Progenitor cell of endocrine pancreas (in vitro differentiated cells): ENCODE results near the gene SERINC5. TPM values are rescaled to one million over a fixed set of nuclear protein-coding genes. Genes with fewer than 3 reads are reported as not detected.

Experiments used
- DNase-seq: peaks from one replicate; pipeline ENCODE4 v3.0.0; 2021; ENCODE audit warnings: low spot score; ENCODE audit not compliant: unreplicated experiment
- H3K27ac Mint-ChIP-seq: 2 replicates; pipeline ENCODE4 v1.8.0; 2021; ENCODE audit warnings: mild to moderate bottlenecking, moderate library complexity, mixed read lengths
- H3K27me3 Mint-ChIP-seq: 2 replicates; pipeline ENCODE4 v1.8.0; 2021; ENCODE audit warnings: mixed read lengths
- H3K36me3 Mint-ChIP-seq: 2 replicates; pipeline ENCODE4 v1.8.0; 2022; ENCODE audit warnings: mixed read lengths; ENCODE audit not compliant: insufficient read depth
- H3K4me1 Mint-ChIP-seq: 2 replicates; pipeline ENCODE4 v1.8.0; 2021; ENCODE audit warnings: low read depth, mixed read lengths
- H3K4me3 Mint-ChIP-seq: 2 replicates; pipeline ENCODE4 v1.8.0; 2021; ENCODE audit warnings: low read depth, mild to moderate bottlenecking, moderate library complexity, mixed read lengths
- H3K9me3 Mint-ChIP-seq: 2 replicates; pipeline ENCODE4 v1.8.0; 2021; ENCODE audit warnings: low read depth, mixed read lengths
- total RNA-seq: library from RNA; stranded (reverse); gene quantifications from 2 replicates; pipeline ENCODE4 v1.2.1, GENCODE V29; 2021
- TF ChIP-seq, protein P1 (sequence below): fragments of 200-600 bp; sonication (generic); IDR thresholded peaks from one replicate; pipeline ENCODE4 v1.5.0; 2021; ENCODE audit warnings: antibody characterized with exemption, mild to moderate bottlenecking; ENCODE audit not compliant: unreplicated experiment

SERINC5 gene
- total RNA-seq, 1 donor from 2014 or later = 198 TPM

DNA sequence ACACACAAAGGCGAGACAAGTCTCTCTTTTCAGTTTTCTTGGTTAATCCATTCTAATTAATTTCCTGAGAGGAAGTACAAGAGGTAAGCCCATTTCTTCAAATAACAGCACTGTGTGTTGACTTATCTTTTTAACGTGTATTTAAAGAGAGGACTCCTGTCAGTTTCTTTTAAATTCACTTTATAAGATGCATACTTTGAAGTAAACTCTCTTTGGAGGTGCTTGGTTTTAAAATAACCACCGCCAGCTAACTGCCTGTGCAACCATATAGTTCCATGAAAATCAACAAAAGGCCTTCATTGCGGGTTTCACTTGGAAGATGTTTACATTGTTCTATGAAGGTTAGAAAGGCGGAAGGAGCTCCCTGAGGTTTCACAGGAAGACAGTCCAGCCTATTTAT, 13.1 kb upstream of the SERINC5 start:
- no peak overlapping the region for H3K4me3 Mint-ChIP-seq
- H3K27me3 Mint-ChIP-seq = no peaks in the 10 kb centered on the region
- H3K27ac Mint-ChIP-seq = peak overlapping the region; percentile 86
- H3K9me3 Mint-ChIP-seq = no peaks in the 10 kb centered on the region
- TF ChIP-seq, protein P1, sequence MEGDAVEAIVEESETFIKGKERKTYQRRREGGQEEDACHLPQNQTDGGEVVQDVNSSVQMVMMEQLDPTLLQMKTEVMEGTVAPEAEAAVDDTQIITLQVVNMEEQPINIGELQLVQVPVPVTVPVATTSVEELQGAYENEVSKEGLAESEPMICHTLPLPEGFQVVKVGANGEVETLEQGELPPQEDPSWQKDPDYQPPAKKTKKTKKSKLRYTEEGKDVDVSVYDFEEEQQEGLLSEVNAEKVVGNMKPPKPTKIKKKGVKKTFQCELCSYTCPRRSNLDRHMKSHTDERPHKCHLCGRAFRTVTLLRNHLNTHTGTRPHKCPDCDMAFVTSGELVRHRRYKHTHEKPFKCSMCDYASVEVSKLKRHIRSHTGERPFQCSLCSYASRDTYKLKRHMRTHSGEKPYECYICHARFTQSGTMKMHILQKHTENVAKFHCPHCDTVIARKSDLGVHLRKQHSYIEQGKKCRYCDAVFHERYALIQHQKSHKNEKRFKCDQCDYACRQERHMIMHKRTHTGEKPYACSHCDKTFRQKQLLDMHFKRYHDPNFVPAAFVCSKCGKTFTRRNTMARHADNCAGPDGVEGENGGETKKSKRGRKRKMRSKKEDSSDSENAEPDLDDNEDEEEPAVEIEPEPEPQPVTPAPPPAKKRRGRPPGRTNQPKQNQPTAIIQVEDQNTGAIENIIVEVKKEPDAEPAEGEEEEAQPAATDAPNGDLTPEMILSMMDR = no peak
- no peak for DNase-seq
- no peaks in the 10 kb centered on the region for H3K36me3 Mint-ChIP-seq
- peaks cover 15% of the 10 kb centered on the region for H3K4me1 Mint-ChIP-seq

DNA sequence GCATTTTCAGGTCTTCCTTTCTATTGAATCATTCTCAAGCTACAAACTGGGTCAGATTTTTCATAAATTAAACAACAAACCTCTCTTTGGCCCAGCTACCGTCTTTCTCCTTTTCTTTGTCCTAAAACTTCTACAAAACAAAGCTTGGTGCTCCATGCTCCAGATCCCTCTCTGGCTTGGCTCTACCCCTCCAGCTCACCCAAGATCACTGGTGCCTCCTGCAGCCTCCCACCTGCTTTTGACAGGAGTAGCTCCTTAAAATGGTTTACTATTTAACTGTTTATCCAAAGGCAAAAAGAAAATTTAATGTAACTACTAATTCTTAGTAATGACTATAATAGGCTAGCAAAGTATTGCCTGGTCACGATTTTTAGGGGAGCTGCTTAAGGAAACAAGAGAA, 10.7 kb upstream of the SERINC5 start:
- Mint-ChIP-seq H3K4me1 (peaks cover 15% of the 10 kb centered on the region), H3K9me3 (no peaks in the 10 kb centered on the region), H3K36me3 (no peaks in the 10 kb centered on the region), H3K4me3 (no peak overlapping the region), H3K27ac (peak overlapping the region; percentile 56), H3K27me3 (no peaks in the 10 kb centered on the region)
- DNase-seq = no peak
- TF ChIP-seq, protein P1 = no peak

DNA sequence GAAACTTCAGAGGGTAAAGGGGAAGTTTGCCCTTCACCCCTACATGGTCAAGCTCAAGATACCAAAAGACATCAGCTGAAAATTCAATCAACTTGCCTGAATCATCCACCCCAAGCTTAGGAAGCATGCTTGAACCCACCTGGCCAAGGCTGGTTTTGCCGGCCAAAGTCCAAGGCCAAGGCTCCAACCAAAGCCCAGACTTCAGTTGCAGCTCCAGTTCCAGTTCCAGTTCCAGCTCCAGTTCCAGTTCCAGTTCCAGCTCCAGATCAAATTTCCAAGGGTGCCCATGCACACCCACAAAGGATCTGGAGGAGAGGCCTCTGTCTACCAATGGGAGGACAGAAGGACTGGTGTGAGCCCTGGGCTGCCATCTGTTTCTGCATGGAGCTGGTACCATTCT, 4.6 kb upstream of the SERINC5 start:
- Mint-ChIP-seq H3K27ac (no peak overlapping the region), H3K36me3 (peaks cover 2% of the 10 kb centered on the region), H3K9me3 (no peaks in the 10 kb centered on the region), H3K4me3 (no peak overlapping the region), H3K4me1 (peaks cover 7% of the 10 kb centered on the region), H3K27me3 (no peaks in the 10 kb centered on the region)
- TF ChIP-seq, protein P1 = no peak
- no peak for DNase-seq

DNA sequence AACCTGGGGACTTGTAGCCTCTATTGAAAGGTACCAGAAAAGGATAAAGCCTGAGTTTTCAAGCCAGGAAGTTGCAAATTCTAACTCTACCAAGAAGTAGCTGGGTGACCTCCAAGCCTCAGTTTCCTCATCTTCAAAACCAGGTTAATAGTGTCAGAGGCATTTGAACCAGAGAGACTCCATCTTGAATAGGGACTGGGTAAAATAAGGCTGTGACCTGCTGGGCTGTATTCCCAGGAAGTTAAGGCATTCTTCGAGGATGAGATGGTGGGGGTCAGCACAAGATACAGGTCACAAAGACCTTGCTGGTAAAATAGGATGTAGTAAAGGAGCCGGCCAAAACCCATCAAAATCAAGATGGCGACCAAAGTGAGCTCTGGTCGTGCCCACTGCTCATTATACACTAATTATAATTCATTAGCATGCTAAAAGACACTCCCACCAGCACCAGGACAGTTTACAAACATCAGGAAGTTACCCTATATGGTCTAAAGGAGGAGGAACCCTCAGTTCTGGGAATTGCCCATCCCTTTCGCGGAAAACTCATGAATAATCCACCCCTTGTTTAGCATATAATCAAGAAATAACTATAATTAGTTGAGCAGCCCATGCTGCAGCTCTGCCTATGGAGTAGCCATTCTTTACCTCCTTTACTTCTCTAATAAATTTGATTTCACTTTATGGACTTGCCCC, 3.8 kb upstream of the SERINC5 start:
- no peak overlapping the region for H3K27ac Mint-ChIP-seq
- no peak for DNase-seq
- no peaks in the 10 kb centered on the region for H3K27me3 Mint-ChIP-seq
- no peak overlapping the region for H3K4me3 Mint-ChIP-seq
- H3K36me3 Mint-ChIP-seq = peaks cover 2% of the 10 kb centered on the region
- TF ChIP-seq, protein P1 = no peak
- no peaks in the 10 kb centered on the region for H3K9me3 Mint-ChIP-seq
- peaks cover 11% of the 10 kb centered on the region for H3K4me1 Mint-ChIP-seq

DNA sequence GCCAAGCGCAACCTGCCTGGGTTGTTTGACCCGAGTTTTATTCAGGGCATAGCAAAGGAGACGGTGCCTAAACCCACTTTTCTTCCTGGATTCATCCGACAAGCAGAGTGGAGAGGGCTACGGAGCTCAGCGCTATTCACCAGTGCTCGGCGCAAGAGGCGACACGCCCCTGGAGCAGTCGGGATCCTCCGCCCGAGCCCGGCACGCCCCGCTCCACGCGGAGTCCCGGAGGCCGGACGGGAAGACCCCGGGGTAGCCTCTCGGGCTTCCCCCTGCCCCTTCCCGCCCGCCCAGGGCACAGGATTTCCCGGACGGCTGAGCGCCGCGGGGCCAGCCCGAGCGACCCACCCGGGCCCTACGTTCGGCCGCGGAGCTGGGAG, 427 bp downstream of the SERINC5 start:
- Mint-ChIP-seq H3K27ac (peak overlapping the region; percentile 85), H3K4me1 (peaks cover 47% of the 10 kb centered on the region), H3K27me3 (no peaks in the 10 kb centered on the region), H3K4me3 (peak overlapping the region; percentile 89), H3K9me3 (no peaks in the 10 kb centered on the region), H3K36me3 (peaks cover 8% of the 10 kb centered on the region)
- TF ChIP-seq, protein P1 = no peak
- DNase-seq = peak; percentile 43
